K562 (cell line): Measurements from ENCODE around the gene HMBS. TPM values are rescaled to one million over a fixed set of nuclear protein-coding genes. Genes with fewer than 3 reads are reported as not detected.

Experiments used
- ARHGAP35 ChIP-seq: fragments of 450-650 bp; IDR thresholded peaks from 2 replicates; pipeline ENCODE4 v1.6.1; 2018; ENCODE audit not compliant: partially characterized antibody
- ARID4B ChIP-seq: sonication (generic); formaldehyde crosslinking; IDR thresholded peaks from 2 replicates; pipeline ENCODE4 v1.8.0; 2022; ENCODE audit warnings: mild to moderate bottlenecking, missing genetic modification reagents
- ELF2 ChIP-seq: fragments of 250-450 bp; sonication (Bioruptor Pico); IDR thresholded peaks from 2 replicates; pipeline ENCODE4 v1.5.0; 2021; ENCODE audit warnings: mild to moderate bottlenecking
- HDAC8 ChIP-seq: fragments of 450-650 bp; IDR thresholded peaks from 2 replicates; pipeline ENCODE4 v1.6.1; 2016; ENCODE audit warnings: mild to moderate bottlenecking, missing genetic modification characterization, moderate library complexity, missing compliant biosample characterization
- IRF2 ChIP-seq: sonication (generic); formaldehyde crosslinking; IDR thresholded peaks from 2 replicates; pipeline ENCODE4 v1.8.1; 2022; ENCODE audit warnings: mild to moderate bottlenecking, missing genetic modification reagents
- JUNB ChIP-seq: fragments of 450-650 bp; formaldehyde crosslinking; conservative IDR thresholded peaks from 2 replicates; pipeline ENCODE4 v1.4.0; 2020; ENCODE audit warnings: mild to moderate bottlenecking
- LEF1 ChIP-seq: fragments of 450-650 bp; IDR thresholded peaks from 2 replicates; pipeline ENCODE4 v1.6.1; 2016; ENCODE audit warnings: mild to moderate bottlenecking
- NELFE ChIP-seq: IDR thresholded peaks from 2 replicates; pipeline ENCODE4 v1.6.1; 2011; ENCODE audit warnings: mild to moderate bottlenecking; ENCODE audit not compliant: insufficient read depth, insufficient read length
- SOX6 ChIP-seq: fragments of 450-650 bp; IDR thresholded peaks from 2 replicates; pipeline ENCODE4 v1.6.1; 2014; ENCODE audit warnings: mild to moderate bottlenecking
- SPI1 ChIP-seq: IDR thresholded peaks from 2 replicates; pipeline ENCODE4 v1.6.1; 2011; ENCODE audit warnings: low read depth, low read length, control low read depth, borderline replicate concordance
- STAT6 ChIP-seq: sonication (generic); formaldehyde crosslinking; IDR thresholded peaks from 2 replicates; pipeline ENCODE4 v1.8.1; 2023; ENCODE audit warnings: mild to moderate bottlenecking, missing genetic modification reagents
- TAF7 ChIP-seq: fragments of 450-650 bp; IDR thresholded peaks from 2 replicates; pipeline ENCODE4 v1.6.1; 2016; ENCODE audit warnings: missing genetic modification characterization, missing compliant biosample characterization
- TBP ChIP-seq: optimal IDR thresholded peaks from 2 replicates; pipeline ENCODE3; 2011; ENCODE audit warnings: low read depth, low read length, improper control_type of control experiment
- ZBTB17 ChIP-seq: fragments of 450-650 bp; formaldehyde crosslinking; IDR thresholded peaks from 2 replicates; pipeline ENCODE4 v1.4.0; 2020; ENCODE audit warnings: mild to moderate bottlenecking
- ZNF644 ChIP-seq: fragments of 200-800 bp; sonication (Bioruptor generic); IDR thresholded peaks from 2 replicates; pipeline ENCODE4 v1.6.1; 2016; ENCODE audit warnings: low read depth, missing genetic modification characterization, missing compliant biosample characterization
- polyA plus RNA-seq, 8 experiments: library from polyadenylated mRNA; depleted of rRNA in 4 of 8; stranded (reverse) in 5 of 8; unstranded in 3 of 8; fragments of >200 nt; fragmentation: Nextera tagmentation in 2 of 8; fragmentation: Illumina TruSeq in 1 of 8; extraction: Ambion mirVana in 2 of 8; extraction: Trizol in 1 of 8; gene quantifications; 2 replicates each; pipeline versions ENCODE4 v1.2.1 to v1.2.3, GENCODE V29; 2011 to 2014; ENCODE audit warnings: inconsistent platforms in 1 of 8, missing spikeins in 1 of 8
- total RNA-seq, 7 experiments: library from RNA; depleted of rRNA in 6 of 7; stranded (reverse); fragments of >200 nt in 6 of 7; fragmentation: Illumina TruSeq in 2 of 7; extraction: Trizol in 2 of 7; gene quantifications; 2 replicates each; pipeline versions ENCODE4 v1.2.1 to v1.2.3, GENCODE V29; 2011 to 2021; ENCODE audit warnings: low replicate concordance in 1 of 7
- TF ChIP-seq, protein P1 (sequence below): fragments of 200-800 bp; sonication (Bioruptor generic); IDR thresholded peaks from 2 replicates; pipeline ENCODE4 v1.6.1; 2017; ENCODE audit warnings: missing genetic modification characterization, missing compliant biosample characterization
- TF ChIP-seq, protein P2 (sequence below): fragments of 450-650 bp; IDR thresholded peaks from 2 replicates; pipeline ENCODE4 v1.6.1; 2016; ENCODE audit warnings: mild to moderate bottlenecking

Gene HMBS
- total and polyA plus RNA-seq, 9 of the 15 experiments (the other 6 are each of a cell fraction or from before 2014, with no cell fraction given): 56.9 to 385 (median 286) TPM

- TF ChIP-seq SPI1 (no peak), IRF2 (CRISPR knock-in tag) (no peak), STAT6 (no peak), ARID4B (0 out of 2 replicates have a peak, but pooled peaks have one; percentile 69), LEF1 (no peak), ELF2 (CRISPR knock-in tag) (no peak), JUNB (CRISPR knock-in tag) (no peak), SOX6 (no peak), HDAC8 (tag) (no peak), ARHGAP35 (no peak), TAF7 (tag) (no peak), ZBTB17 (CRISPR knock-in tag) (no peak), NELFE (no peak), ZNF644 (tag) (no peak), TBP (no peak)
- TF ChIP-seq, protein P1, sequence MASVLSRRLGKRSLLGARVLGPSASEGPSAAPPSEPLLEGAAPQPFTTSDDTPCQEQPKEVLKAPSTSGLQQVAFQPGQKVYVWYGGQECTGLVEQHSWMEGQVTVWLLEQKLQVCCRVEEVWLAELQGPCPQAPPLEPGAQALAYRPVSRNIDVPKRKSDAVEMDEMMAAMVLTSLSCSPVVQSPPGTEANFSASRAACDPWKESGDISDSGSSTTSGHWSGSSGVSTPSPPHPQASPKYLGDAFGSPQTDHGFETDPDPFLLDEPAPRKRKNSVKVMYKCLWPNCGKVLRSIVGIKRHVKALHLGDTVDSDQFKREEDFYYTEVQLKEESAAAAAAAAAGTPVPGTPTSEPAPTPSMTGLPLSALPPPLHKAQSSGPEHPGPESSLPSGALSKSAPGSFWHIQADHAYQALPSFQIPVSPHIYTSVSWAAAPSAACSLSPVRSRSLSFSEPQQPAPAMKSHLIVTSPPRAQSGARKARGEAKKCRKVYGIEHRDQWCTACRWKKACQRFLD (CRISPR knock-in tag): no peak
- TF ChIP-seq, protein P2, sequence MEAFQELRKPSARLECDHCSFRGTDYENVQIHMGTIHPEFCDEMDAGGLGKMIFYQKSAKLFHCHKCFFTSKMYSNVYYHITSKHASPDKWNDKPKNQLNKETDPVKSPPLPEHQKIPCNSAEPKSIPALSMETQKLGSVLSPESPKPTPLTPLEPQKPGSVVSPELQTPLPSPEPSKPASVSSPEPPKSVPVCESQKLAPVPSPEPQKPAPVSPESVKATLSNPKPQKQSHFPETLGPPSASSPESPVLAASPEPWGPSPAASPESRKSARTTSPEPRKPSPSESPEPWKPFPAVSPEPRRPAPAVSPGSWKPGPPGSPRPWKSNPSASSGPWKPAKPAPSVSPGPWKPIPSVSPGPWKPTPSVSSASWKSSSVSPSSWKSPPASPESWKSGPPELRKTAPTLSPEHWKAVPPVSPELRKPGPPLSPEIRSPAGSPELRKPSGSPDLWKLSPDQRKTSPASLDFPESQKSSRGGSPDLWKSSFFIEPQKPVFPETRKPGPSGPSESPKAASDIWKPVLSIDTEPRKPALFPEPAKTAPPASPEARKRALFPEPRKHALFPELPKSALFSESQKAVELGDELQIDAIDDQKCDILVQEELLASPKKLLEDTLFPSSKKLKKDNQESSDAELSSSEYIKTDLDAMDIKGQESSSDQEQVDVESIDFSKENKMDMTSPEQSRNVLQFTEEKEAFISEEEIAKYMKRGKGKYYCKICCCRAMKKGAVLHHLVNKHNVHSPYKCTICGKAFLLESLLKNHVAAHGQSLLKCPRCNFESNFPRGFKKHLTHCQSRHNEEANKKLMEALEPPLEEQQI: no peak
Observed at GRCh38 chr11:119093942-119094815, 9.5 kb downstream of the HMBS start (continued).
